ENCODE data around the gene DYNLT2.
A peak's percentile ranks its signal among the peaks of the same experiment; 100 is the strongest.

DYNLT2 gene, protein sequence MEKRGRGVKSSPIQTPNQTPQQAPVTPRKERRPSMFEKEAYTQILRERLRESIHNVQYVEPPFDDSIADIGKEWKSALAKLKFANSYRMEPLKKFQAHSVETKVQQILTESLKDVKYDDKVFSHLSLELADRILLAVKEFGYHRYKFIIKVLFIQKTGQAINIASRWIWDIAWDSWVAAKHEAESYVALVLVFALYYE

DNA sequence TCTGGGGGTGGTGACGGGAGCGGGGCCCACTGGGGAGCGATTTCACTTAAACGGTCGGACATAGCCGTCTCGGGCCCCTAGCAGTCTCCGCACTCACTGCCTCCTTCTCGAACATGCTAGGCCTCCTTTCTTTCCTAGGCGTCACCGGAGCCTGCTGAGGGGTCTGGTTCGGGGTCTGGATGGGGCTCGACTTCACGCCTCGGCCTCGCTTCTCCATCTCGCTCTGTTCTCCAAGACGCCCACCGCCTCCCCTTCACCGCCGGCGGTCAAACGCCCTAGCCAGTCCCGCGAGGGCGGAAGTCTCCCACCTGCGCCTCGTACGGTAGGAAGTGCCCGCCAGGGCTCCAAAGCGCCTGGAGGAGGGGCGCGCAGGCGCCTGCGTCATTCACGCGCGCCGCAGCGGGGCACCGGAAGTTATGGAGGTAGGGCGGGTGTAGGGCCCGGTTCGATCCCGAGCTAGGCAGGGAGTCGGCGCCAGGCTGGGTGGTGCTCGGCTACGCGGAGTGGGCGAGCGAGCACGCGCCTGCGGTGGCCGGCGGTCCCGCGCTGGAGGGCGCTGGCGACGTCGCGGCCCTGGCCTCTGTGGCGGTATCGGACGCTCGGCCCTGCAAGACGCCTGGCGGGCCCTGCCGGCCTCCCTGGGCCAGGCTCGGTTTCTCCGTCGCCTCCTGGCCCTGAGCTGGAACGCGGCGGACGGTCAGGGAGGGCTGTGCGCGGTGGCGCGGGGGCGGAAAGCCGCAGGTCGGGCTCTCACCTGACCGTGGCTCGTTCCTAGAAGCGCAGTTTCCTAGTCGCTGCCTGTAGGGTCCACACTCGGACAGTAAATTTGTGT lies at the start of gene DYNLT2, which contains the start of gene ERMARD:
DYNLT2 (minus strand) TSS at position 331 of the 832 bp plus-strand sequence; CDS start at position 217, 114 bp downstream.
ERMARD (plus strand) TSS at position 381 of the 832 bp plus-strand sequence; CDS start at position 417, 36 bp downstream.
- peak; percentile 94 for DNase-seq

DNA sequence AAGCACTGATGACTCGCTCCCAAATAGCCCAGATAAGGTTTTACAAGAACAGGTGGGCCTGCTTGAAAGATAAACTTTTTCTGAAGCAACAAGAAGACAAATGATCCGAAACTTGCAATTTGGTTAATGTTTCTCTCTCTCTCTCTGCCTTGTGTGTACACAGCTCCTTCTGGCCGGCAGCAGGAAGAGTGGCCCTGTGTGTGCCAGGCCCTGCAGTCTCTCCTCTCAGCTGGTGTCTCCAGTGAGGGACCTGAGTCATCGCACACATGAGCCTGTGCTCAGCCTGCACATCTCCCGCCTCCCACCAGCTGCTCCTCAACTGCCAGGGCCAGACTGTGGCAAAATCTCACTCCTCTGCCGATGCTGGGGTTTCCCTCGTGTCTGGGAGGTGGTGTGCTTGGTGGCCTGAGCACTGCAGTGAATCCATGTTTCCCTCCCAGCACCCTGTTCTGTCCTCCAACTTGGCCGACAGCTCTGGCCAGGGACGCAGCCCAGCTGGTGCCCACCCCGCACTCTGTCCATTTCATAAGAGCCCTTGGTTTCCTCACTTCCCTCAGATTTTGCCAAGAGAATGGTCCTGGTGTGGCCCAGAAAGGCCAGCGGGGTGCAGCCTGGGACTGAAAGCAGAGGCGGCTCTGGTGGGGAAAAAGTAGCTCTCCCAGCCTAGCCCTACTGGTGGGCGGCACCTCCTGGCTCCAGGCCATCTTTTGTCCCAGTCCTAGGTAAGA lies 49.5 kb upstream of the DYNLT2 start:
- DNase-seq = no peak

DNA sequence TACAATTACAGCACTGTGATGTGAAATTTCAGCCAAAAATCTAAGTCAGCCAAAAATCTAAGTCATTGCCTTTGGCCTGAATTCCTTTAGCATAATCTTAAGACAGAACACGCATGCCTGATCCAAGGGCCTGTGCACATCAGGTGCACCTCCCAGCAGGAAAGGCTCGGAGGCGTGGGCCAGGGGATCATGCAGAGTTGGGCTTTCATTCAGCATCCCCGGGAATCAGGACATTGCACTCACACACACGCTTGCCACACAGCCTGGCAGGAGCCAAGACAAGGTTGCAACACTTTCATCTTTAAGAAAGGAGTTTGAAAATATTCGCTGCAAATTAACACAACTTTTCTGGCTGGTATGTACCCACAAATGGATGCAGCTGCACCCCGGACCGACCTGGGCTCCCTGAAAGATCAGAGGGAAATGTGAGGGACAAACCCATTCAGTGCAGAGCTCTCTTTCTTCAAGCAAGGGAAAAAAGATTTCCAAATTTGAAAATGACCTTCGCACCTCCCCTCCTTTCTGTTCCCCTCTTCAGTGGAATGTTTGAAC lies 48.8 kb upstream of the DYNLT2 start:
- no peak for DNase-seq

DNA sequence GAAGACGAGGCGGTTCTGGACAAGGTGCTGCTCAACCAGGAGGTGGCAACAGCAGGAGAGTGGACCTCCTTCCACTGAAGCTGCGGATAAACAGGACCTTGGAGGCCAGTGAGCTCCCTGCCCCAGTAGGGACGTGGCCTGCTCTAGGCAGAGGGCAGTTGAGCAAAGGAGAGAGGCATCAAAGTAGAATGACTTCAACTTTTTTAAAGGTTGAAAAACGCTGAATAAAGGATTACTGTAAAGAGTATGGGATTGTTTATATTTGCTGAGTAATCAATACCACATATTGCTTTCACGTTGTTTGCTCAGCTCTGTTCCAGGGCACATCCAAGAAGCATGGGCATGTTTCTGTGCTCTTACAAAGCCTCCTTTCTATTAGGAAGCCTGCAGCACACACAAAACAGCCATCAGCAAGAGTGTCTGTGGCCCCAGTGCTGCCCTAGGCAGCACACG lies 48.1 kb upstream of the DYNLT2 start:
- no peak for DNase-seq

DNA sequence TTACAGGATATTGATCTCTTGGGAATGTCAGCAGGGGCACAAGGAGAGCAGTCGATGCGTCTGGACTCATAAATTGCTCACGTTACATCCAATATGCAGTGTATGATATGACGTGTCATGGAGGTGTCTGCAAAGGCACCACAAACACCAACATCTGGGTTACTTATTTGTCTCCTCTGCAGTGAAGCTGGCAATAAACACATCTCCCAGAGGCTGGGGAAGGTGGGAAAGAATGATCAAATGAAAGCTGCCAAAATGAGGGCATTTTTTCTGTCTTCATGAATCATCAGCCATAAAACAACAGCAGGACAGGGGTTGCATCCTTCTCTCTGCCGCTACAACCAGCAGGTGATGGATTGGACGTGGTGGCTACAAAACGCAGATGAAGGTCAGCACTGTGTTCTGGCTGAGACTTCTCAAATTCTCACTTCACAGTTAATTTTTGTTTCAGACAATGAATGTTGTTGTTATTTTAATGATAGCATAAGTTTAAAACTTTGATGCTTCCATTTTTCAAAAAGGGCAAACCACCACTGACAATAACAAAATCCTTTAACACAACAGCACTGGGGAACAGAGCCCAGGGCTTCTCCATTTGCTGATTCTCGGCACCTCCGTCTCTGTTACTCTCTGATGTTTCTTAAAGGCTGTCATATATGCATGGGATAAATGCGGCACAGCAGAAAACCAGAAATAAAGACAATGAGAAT lies 47.5 kb upstream of the DYNLT2 start:
- no peak for DNase-seq

DNA sequence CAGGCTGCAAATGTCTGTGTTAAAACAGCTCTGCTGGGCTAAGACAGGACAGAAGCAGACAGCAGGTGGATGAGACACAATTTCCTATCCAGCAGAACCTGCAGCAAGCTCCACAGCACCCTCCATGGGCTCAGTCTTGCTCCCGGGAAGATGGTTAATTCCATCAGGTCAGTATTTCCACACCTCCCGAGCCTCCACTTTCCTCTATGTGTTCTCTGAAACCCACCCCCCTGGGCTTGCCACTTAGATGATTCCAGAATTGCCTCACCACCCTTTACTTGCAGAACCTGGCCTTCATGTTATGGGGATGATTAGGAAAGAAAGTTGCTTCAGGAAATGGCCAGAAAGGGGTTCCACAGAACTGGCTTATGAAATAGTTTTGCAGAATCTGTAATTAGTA lies 43.8 kb upstream of the DYNLT2 start:
- DNase-seq = no peak

DNA sequence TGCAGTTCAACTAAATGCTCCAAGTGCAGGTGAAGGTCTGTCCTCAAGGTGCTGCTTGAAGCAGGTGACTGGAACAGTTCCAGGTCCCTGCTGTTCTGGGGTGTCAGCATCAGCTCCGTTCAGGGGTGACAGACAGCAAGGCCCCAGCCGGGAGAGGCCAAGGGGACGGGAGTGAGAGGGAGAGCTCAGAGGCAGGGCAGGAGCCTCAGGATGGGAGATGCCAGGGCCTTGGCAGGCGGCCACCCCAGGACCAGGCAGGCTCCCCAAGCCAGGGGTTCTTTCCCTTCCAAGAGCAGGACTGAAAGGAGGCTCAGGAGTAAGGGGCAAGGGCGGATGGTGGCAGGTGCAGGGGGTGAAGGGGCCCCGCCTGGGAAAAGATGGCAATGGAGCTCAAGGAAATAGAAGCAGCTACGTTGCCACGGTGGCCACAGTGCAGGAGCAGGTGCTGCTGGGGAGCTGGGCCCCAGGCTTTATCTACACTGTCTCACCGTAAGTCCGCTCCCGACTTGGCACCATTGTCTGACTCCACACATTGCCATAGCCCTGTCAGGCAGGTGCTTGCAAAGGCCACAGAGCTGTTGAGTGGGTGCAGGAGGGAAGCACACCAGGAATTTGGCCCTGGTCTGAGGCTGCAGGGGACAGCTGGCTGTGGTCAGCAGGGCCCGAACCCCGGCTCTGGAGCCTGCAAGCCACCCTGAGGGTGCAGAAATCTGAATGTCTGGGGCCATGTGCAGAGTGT lies 43.1 kb upstream of the DYNLT2 start:
- no peak for DNase-seq

DNA sequence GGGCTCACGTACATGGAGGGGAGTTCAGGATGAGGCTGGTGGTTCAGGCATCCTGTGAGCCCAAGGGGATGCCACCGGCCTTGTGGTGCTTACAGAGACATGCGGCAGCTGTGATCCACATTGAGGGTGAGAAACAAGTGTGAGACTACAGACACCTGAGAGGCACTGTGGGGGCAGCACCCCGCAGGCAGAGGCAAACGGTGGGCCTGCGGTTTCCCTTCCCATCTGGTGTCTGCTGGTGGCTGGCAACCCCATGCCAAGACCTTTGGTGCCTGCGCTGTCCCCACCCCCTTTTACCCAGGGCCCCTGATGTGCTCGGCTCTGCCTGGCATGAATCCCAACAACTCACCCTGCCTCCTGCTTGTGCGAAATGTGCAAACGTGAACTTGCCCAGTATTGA lies 42.0 kb upstream of the DYNLT2 start:
- DNase-seq = no peak

DNA sequence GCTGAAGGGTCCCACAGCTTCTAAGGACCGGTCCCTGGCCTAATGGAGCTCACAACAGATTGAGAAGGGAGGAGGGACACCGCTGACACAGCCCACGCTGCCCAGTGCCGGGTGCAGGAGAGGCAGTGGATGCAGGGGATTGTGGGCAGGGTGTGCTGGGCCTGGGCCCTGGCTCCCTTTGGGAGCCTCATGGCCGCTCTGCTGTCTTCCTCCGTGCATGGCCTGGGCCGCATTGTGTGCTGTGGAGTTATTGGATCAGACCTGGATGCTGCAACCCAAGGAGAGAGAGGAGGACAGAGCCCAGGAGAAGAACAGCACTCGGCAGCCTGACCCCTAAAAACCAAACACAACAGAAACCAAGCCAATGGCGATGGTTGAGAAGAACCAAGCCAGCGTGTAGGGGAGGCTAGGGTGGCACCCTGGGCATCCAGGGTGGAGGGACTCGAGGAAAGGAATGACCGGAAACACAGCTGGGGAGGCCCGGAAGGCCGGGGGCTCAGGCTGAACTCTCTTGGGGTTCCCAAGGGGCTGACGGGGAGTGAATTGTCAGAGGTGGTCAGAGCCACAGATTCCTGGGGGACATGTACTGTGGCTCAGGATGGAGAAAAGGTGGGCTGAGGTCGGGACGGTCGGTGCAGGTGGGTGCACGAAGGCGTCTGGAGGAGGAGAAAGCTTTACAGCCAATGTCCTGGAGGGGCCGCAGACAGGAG lies 41.1 kb upstream of the DYNLT2 start:
- no peak for DNase-seq

DNA sequence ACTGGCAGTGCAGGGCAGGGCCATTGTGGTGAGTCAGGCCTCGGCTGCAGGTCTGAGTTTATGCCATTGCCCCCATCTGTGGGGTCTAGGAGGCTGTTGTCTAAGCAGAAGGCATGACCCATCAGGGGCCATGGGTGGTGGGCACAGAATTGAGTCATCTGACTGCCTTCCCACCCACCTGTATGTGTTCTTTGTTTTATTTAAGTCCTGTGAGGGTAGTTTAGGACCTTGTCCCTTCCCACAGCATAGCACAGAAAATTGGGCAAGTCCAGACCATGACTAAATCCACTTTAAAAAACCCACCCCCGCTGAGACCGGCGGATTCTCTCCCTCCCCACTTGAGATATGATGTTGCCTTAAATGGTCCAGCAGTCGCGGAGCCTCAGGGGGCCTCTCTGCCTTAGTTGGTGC lies 40.4 kb upstream of the DYNLT2 start:
- DNase-seq = no peak

DNA sequence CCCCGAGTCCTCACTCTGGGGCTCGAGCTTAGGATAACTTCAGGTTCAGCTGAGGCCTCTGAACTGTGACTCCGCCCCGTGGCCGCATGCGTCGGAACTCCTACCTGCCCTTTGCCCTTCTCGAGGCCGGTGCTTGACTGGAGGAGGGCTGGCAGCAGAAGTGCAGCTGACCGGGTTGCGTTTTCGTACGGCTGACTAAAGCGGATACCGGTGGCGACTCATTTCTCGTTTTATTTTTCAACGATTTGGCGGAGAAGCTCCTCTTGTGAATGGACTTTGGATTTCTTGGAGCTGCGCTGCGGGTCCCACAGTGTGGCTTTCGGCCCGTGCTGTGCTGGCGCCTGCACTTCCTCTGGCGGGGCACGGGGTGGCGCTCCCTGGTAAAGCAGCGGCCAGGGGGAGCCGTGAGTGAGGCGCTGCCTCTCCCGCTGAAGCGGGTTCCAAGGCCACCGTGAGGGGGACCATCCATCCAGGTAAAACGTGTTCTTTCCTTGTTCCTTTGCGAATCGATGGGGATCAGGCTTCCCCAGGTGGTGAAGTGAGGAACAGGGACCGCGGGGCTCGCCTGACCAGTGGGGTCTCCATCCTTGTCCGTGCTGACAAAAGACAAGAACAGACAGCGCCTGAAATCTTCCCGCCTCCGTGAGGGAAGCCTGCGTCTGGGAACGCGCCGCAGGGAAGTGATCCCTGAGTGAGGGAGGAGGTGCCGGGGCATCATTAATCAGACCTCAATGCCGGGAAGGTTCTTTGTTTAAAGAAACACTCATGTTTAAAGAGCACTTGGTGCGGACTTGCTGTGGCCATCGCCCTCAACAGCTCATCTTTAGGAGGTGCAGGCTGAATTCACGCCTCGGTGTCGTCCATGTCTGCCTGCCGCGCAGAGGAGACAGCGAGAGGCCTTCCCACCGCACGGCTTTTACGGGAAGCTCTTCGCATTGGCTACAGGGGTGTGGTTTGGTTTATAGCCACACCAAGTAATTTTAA lies 38.9 kb upstream of the DYNLT2 start:
- DNase-seq = peak; percentile 71

DNA sequence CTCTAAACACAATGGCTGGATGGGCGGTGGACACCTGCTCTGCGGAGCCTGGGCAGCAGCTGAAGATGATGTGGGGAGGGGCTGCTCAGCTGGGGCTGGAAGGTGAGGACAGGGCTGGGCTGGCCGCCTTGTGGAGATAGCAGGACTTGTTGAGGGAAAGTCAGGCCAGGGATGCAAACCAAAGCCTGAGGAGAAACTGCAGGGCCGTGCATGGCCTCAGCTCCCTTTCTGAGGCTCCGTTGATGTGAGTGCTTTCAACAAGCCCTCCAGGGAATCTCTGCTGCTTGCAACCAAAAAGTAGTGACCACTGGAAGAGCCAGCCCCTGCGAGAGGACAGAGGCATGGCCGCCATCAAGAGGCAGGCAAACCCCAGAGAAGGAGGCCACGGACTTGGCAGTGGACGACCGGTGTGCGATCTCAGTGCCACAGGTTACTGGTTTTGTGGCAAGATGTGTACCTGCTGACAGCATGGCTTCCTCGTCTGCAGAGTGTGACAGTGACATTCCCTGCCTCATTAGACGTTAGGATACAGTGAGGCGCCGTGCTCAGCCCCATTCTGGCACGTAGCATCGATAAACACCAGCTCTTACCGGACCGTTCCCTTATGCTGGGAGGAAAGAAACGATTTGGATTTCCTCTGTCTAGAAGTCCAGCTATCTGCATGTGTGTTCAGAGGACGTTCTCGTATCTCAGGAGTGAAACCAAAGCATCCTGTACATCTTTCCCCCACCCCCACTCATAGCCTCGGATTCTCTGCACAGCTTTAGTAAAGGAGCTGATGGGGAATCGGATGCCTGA lies 38.0 kb upstream of the DYNLT2 start:
- no peak for DNase-seq

DNA sequence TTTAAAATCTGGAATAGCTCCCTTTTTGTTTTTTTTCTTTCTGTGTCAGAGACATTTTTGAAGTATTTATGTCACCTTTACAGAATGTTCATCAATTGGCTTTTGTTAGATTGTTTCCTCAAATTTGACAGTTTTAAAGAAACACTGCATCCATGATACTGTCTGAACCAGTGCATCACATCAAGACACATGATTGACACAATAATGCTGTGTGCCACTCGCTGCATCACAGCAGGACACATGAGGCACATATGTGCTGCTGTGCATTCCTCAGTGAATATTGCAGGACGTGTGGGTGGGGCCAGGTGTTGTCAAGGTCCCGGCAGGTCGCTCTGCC lies 37.4 kb upstream of the DYNLT2 start:
- DNase-seq = no peak

DNA sequence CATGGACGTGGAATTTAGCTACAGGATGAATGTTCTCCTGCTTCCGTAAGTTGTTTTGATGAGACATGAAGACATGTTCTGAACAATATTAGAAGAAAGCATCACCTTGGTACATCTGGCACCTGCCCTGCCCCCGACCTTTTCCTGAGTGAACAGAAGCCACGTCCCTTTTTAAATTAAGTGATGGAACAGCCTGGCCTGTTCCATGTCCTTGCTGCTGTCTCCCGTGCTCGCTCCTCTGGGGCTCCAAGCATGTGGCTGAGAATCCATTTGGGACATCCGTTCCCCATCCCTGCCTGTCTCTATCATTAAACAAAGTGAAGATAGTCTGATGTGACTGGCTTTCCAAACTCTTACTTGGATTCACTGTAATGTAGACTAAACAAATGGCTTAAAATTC lies 36.4 kb upstream of the DYNLT2 start:
- DNase-seq = no peak

DNA sequence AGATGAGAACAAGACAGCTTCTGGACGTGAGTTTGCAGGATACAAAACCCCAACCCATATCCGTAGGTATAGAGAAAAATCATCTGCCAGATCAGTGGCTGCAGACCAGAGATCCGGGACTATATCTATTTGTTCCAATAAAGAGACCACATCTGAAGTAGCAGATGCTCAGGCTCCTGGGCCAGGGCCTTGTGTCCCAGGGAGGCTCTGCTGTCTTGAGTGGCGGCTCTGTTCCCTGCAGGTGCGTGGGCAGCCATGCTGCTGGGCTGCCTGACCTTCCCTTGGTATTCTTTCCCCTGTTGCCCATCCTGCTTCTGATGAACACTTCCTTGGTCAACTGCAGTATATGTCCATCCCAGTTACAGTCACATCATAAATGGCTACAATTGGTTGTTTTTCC lies 35.0 kb upstream of the DYNLT2 start:
- DNase-seq = no peak

DNA sequence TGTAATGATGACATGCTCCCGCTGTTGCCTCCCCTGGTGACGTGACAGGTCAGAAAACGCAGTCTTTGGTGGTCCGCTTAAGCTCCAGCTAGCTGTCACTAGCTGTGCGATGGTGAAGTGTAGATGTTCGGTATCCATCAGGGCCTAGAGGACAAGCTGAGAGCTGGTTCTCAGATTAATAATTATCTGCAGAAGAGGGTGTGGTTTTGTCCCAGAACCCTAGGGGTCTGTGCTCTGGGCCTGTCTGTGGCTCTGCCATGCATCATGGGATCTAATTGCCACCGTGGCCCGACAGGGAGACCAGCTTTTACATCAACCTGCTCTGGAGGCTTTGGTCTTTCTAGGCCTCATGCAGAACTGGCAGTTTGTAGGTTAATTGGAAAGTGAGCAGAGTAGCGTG lies 34.2 kb upstream of the DYNLT2 start:
- no peak for DNase-seq

DNA sequence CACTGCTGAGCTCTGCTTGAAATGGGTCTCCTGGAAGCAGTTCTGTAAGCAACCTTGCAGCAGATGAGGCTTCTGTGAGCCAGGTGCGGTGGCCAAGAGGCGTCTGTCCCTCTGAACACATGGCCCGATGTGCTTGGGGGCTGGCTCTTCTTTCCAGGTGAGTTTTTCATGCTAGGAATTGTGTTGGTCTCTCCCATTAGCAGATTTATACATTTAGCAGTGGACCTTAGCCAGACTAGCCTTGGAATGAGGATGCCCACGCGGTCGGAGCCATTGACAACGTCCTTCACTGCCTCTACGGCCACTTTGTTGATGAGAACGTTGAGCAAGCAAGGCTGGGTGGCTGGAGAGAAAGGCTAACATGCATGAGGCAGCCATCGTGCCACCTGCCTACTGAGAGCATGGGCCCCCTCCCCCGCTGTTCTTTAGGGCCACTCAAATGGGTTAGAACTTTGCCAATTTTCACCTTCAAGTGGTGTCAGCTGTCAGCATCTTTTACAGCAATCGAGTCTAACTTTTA lies 33.5 kb upstream of the DYNLT2 start:
- DNase-seq = no peak

DNA sequence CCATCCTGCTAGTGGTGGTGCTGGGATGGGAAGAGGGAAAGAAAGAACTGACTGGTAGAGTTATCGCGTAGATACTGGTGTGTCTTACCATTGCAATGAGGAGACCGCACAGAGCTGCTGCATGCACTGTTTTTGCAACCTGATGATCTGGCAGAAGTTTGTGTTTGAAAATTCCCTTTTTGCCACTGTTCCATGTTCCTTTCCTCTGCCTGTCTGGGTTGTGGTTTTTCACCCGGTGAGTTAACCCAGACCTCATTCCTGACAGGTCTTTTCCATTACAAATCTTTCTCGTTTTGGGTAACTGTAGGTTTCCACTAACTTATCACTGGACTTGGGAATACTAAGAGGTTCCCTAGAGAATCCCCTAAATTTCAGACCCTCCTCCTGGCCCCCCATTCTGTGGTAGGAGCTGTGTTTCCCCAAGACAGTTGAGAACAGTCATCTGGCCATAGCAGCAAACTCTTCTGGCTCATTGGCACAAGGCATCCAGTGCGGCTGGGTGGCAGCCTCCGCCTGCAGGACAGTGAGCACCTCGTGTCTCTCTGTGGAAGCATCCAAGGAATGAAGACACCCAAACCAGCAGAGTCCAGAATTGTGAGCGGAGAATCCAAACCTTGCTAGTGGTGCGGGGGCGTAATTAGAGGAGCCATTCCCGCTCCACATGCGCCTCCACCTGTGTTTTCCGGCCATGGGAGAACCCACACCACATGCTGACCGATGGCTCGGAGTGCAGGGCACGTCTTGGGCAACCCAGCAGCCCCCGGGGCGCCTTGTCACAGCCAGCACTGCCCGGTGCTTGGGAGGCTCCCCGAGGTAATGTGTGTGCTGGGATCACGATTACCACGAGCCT lies 32.8 kb upstream of the DYNLT2 start:
- DNase-seq = no peak

Measured in activated CD8-positive, alpha-beta memory T cell treated with anti-CD3 and anti-CD28 coated beads, Interleukin-2, amount 50 U/mL, for 4 hours (primary cell).